H9 (cell line): Measurements from ENCODE around the gene IL15. TPM values are rescaled to one million over a fixed set of nuclear protein-coding genes. Genes with fewer than 3 reads are reported as not detected.

ENCODE experiments used
- DNase-seq: peaks from one replicate; pipeline ENCODE4 v3.0.0-alpha.2; 2017
- H2AFZ ChIP-seq: one replicate; pipeline ENCODE4 v1.6.1; 2013; ENCODE audit warnings: mild to moderate bottlenecking, low read length, control low read depth, moderate library complexity
- H2AK5ac ChIP-seq: 2 replicates; pipeline ENCODE4 v1.6.1; 2013; ENCODE audit warnings: low read length, control low read depth, mixed read lengths; ENCODE audit not compliant: insufficient read length
- H2BK120ac ChIP-seq: one replicate; pipeline ENCODE4 v1.6.1; 2013; ENCODE audit warnings: low read depth, mild to moderate bottlenecking, low read length, control low read depth, inconsistent platforms; ENCODE audit not compliant: poor library complexity, severe bottlenecking
- H2BK12ac ChIP-seq: 2 replicates; pipeline ENCODE4 v1.6.1; 2013; ENCODE audit warnings: low read length, control low read depth, mixed read lengths, low read depth; ENCODE audit not compliant: insufficient read length
- H2BK15ac ChIP-seq: 2 replicates; pipeline ENCODE4 v1.6.1; 2013; ENCODE audit warnings: low read depth, low read length, control low read depth
- H2BK20ac ChIP-seq: one replicate; pipeline ENCODE4 v1.6.1; 2013; ENCODE audit warnings: low read depth, mild to moderate bottlenecking, low read length, control low read depth, inconsistent platforms; ENCODE audit not compliant: poor library complexity, severe bottlenecking
- H2BK5ac ChIP-seq: 2 replicates; pipeline ENCODE4 v1.6.1; 2013; ENCODE audit warnings: low read length, control low read depth, mixed read lengths; ENCODE audit not compliant: insufficient read length
- H3K14ac ChIP-seq: 2 replicates; pipeline ENCODE4 v1.6.1; 2013; ENCODE audit warnings: low read length, control low read depth; ENCODE audit not compliant: insufficient read depth
- H3K18ac ChIP-seq: 2 replicates; pipeline ENCODE4 v1.6.1; 2013; ENCODE audit warnings: low read depth, mild to moderate bottlenecking, mixed read lengths, low read length, control low read depth; ENCODE audit not compliant: insufficient read length
- H3K23ac ChIP-seq: 2 replicates; pipeline ENCODE4 v1.6.1; 2013; ENCODE audit warnings: low read length, control low read depth, mixed read lengths, low read depth; ENCODE audit not compliant: insufficient read length
- H3K23me2 ChIP-seq: 2 replicates; pipeline ENCODE4 v1.6.1; 2013; ENCODE audit warnings: low read depth, mild to moderate bottlenecking, mixed read lengths, low read length, control low read depth; ENCODE audit not compliant: insufficient read length, poor library complexity, severe bottlenecking
- H3K27ac ChIP-seq: 2 replicates; pipeline ENCODE4 v1.5.1; 2013; ENCODE audit warnings: low read length, control low read depth, mixed read lengths, low read depth; ENCODE audit not compliant: insufficient read length
- H3K27me3 ChIP-seq: 2 replicates; pipeline ENCODE4 v1.6.1; 2013; ENCODE audit warnings: low read length, control low read depth, inconsistent platforms; ENCODE audit not compliant: insufficient read depth
- H3K4ac ChIP-seq: 2 replicates; pipeline ENCODE4 v1.6.1; 2013; ENCODE audit warnings: low read depth, mild to moderate bottlenecking, control low read depth, inconsistent platforms, low read length, moderate library complexity
- H3K4me1 ChIP-seq: 2 replicates; pipeline ENCODE4 v1.6.1; 2013; ENCODE audit warnings: low read length, control low read depth, inconsistent platforms; ENCODE audit not compliant: insufficient read depth
- H3K4me2 ChIP-seq: 2 replicates; pipeline ENCODE4 v1.6.1; 2013; ENCODE audit warnings: low read length, control low read depth, mixed read lengths; ENCODE audit not compliant: insufficient read length, insufficient read depth
- H3K56ac ChIP-seq: 2 replicates; pipeline ENCODE4 v1.6.1; 2013; ENCODE audit warnings: low read depth, mild to moderate bottlenecking, mixed read lengths, low read length, control low read depth; ENCODE audit not compliant: insufficient read length
- H3K79me1 ChIP-seq: 2 replicates; pipeline ENCODE4 v1.6.1; 2013; ENCODE audit warnings: low read depth, mild to moderate bottlenecking, moderate library complexity, low read length, control low read depth, inconsistent platforms; ENCODE audit not compliant: insufficient read depth, poor library complexity, severe bottlenecking
- H3K79me2 ChIP-seq: 2 replicates; pipeline ENCODE4 v1.6.1; 2013; ENCODE audit warnings: low read length, control low read depth, inconsistent platforms; ENCODE audit not compliant: insufficient read depth
- H3K9ac ChIP-seq: 2 replicates; pipeline ENCODE4 v1.6.1; 2013; ENCODE audit warnings: low read length, control low read depth, mixed read lengths; ENCODE audit not compliant: insufficient read length; ENCODE audit errors: extremely low read depth
- H3K9me3 ChIP-seq: one replicate; pipeline ENCODE4 v1.6.1; 2013; ENCODE audit warnings: low read depth, low read length, inconsistent platforms; ENCODE audit not compliant: control insufficient read depth
- H3T11ph ChIP-seq: one replicate; pipeline ENCODE4 v1.6.1; 2013; ENCODE audit warnings: mild to moderate bottlenecking, low read length, control low read depth, inconsistent platforms
- H4K20me1 ChIP-seq: one replicate; pipeline ENCODE4 v1.6.1; 2013; ENCODE audit not compliant: control insufficient read depth, insufficient read length, insufficient read depth
- H4K5ac ChIP-seq: 2 replicates; pipeline ENCODE4 v1.6.1; 2013; ENCODE audit warnings: low read depth, mild to moderate bottlenecking, mixed read lengths, low read length, control low read depth; ENCODE audit not compliant: insufficient read length
- H4K8ac ChIP-seq: replicated peaks from 2 replicates; pipeline ENCODE4 v1.6.1; 2013; ENCODE audit warnings: low read length, control low read depth, mixed read lengths, low read depth; ENCODE audit not compliant: insufficient read length
- H4K91ac ChIP-seq: 2 replicates; pipeline ENCODE4 v1.6.1; 2013; ENCODE audit warnings: low read depth, mild to moderate bottlenecking, moderate library complexity, mixed read lengths, low read length, control low read depth; ENCODE audit not compliant: insufficient read length
- H3K27ac Mint-ChIP-seq, 3 experiments: 2 replicates in 2 of 3; 3 replicates in 1 of 3; pipeline ENCODE4 v1.8.0; 2020 to 2021; ENCODE audit warnings: mixed read lengths in 3 of 3, mild to moderate bottlenecking in 1 of 3, moderate library complexity in 1 of 3
- H3K27me3 Mint-ChIP-seq: 2 replicates; pipeline ENCODE4 v1.8.0; 2021; ENCODE audit warnings: low read depth, mild to moderate bottlenecking, moderate library complexity, mixed read lengths
- H3K36me3 Mint-ChIP-seq, 3 experiments: 2 replicates in 2 of 3; 3 replicates in 1 of 3; pipeline ENCODE4 v1.8.0; 2020 to 2021; ENCODE audit warnings: low read depth in 3 of 3, mixed read lengths in 3 of 3; ENCODE audit not compliant: insufficient read depth in 1 of 3
- H3K4me1 Mint-ChIP-seq, 2 experiments: 2 replicates each; pipeline ENCODE4 v1.8.0; 2020; ENCODE audit warnings: mixed read lengths in 2 of 2
- H3K4me3 Mint-ChIP-seq, 2 experiments: 2 replicates in 1 of 2; 3 replicates in 1 of 2; pipeline ENCODE4 v1.8.0; 2020 to 2021; ENCODE audit warnings: mild to moderate bottlenecking in 2 of 2, mixed read lengths in 2 of 2, moderate library complexity in 1 of 2
- H3K9me3 Mint-ChIP-seq, 2 experiments: 2 replicates in 1 of 2; 3 replicates in 1 of 2; pipeline ENCODE4 v1.8.0; 2020; ENCODE audit warnings: mild to moderate bottlenecking in 2 of 2, mixed read lengths in 2 of 2, moderate library complexity in 1 of 2
- WGBS: extraction: QIAGEN DNeasy Blood & Tissue Kit; methylation state at CpG from one replicate; pipeline ENCODE4 v1.1.7; 2013; ENCODE audit warnings: missing lambda C conversion rate, low lambda C conversion rate, mixed read lengths; ENCODE audit not compliant: insufficient read length; ENCODE audit errors: extremely low coverage; 5-methylcytosine and 5-hydroxymethylcytosine counted together
- total RNA-seq: library from RNA; stranded (reverse); gene quantifications from 2 replicates; pipeline ENCODE4 v1.2.1, GENCODE V29; 2021
- TF ChIP-seq, protein P1 (sequence below): fragments of 200-600 bp; sonication (generic); conservative IDR thresholded peaks from 3 replicates; pipeline ENCODE4 v1.8.0; 2021; ENCODE audit warnings: antibody characterized with exemption, mild to moderate bottlenecking

The IL15 gene
- total RNA-seq, 1 experiment from 2014 or later: 0.61 TPM

DNA sequence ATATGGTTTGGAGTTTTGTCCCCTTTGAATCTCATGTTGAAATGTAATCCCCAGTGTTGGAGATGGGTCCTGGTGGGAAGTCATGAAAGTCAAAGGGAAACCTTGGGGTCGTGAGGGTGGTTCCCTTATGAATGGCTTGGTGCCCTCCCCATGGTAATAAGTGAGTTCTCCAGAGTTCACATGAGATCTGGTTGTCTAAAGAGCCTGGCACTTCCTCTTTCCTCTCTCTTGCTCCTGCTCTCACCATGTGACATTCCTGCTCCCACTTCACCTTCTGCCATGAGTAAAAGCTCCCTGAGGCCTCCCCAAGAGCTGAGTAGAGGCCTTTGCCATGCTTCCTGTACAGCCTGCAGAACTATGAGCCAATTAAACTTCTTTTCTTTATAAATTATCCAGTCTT lies 5.5 kb upstream of the IL15 start:
- H4K8ac ChIP-seq: no peak overlapping the region
- H2AFZ ChIP-seq: no peak overlapping the region
- H3K56ac ChIP-seq: no peak overlapping the region
- Mint-ChIP-seq H3K36me3 (no peaks in the 10 kb centered on the region), H3K9me3 (no peaks in the 10 kb centered on the region), H3K27me3 (peaks cover 12% of the 10 kb centered on the region), H3K4me3 (no peak overlapping the region), H3K4me1 (peaks cover 0 to 19% of the 10 kb centered on the region in 2 experiments), H3K27ac (no peak overlapping the region)
- H3K23me2 ChIP-seq: no peaks in the 10 kb centered on the region
- no peak overlapping the region for H3K4ac ChIP-seq
- no peak overlapping the region for H2BK120ac ChIP-seq
- no peak for DNase-seq
- H3K23ac ChIP-seq: no peak overlapping the region
- H3K9ac ChIP-seq: no peak overlapping the region
- H3T11ph ChIP-seq: no peak overlapping the region
- H4K5ac ChIP-seq: no peak overlapping the region
- H2AK5ac ChIP-seq: no peak overlapping the region
- no peaks in the 10 kb centered on the region for H3K79me2 ChIP-seq
- no peak overlapping the region for H3K18ac ChIP-seq
- H4K20me1 ChIP-seq: no peaks in the 10 kb centered on the region
- no peak overlapping the region for H4K91ac ChIP-seq
- H2BK5ac ChIP-seq: no peak overlapping the region
- H3K79me1 ChIP-seq: no peaks in the 10 kb centered on the region
- H3K27me3 ChIP-seq: no peaks in the 10 kb centered on the region; the same call in 1 of the 2 replicates
- TF ChIP-seq, protein P1, sequence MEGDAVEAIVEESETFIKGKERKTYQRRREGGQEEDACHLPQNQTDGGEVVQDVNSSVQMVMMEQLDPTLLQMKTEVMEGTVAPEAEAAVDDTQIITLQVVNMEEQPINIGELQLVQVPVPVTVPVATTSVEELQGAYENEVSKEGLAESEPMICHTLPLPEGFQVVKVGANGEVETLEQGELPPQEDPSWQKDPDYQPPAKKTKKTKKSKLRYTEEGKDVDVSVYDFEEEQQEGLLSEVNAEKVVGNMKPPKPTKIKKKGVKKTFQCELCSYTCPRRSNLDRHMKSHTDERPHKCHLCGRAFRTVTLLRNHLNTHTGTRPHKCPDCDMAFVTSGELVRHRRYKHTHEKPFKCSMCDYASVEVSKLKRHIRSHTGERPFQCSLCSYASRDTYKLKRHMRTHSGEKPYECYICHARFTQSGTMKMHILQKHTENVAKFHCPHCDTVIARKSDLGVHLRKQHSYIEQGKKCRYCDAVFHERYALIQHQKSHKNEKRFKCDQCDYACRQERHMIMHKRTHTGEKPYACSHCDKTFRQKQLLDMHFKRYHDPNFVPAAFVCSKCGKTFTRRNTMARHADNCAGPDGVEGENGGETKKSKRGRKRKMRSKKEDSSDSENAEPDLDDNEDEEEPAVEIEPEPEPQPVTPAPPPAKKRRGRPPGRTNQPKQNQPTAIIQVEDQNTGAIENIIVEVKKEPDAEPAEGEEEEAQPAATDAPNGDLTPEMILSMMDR: no peak
- H2BK12ac ChIP-seq: no peak overlapping the region
- no CpG with 5 or more reads among the region's 1 CpG for WGBS
- H3K4me1 ChIP-seq: no peaks in the 10 kb centered on the region
- no peak overlapping the region for H2BK20ac ChIP-seq
- no peaks in the 10 kb centered on the region for H3K9me3 ChIP-seq
- H3K27ac ChIP-seq: no peak overlapping the region
- no peak overlapping the region for H2BK15ac ChIP-seq
- H3K14ac ChIP-seq: no peak overlapping the region
- no peak overlapping the region for H3K4me2 ChIP-seq
